GM12878 (cell line): ENCODE results near the gene COL3A1. TPM values are rescaled to one million over a fixed set of nuclear protein-coding genes. Genes with fewer than 3 reads are reported as not detected.

Experiments
- ATAC-seq: fragments of 200-7000 bp; cut with Tn5 transposase; 3 replicates; pipeline ENCODE4 v1.9.1; 2020; ENCODE audit warnings: mild to moderate bottlenecking, moderate library complexity
- BruUV-seq: library from RNA; stranded (reverse); fragments of 400-500 nt; replicated peaks from 2 replicates; lab custom pipeline; 2021; lab: Mats Ljungman, UMichigan
- CTCF ChIA-PET: fragments of 300-600 bp; sonication (Branson Sonifier 250); formaldehyde crosslinking; extraction: SDS; loops from one replicate; lab custom pipeline; 2021; ENCODE audit warnings: inconsistent platforms; lab: Yijun Ruan, JAX
- POLR2A ChIA-PET: fragments of 350-600 bp; formaldehyde crosslinking; extraction: SDS; loops from one replicate; lab custom pipeline; 2021; ENCODE audit warnings: inconsistent platforms; lab: Charles Lee
- RAD21 ChIA-PET: fragments of 300-600 bp; sonication (Branson Sonifier 250); formaldehyde crosslinking; loops from one replicate; lab custom pipeline; 2023; ENCODE audit warnings: antibody characterized with exemption; ENCODE audit not compliant: unreplicated experiment; lab: Charles Lee
- SMC1A ChIA-PET: fragments of 300-600 bp; sonication (Branson Sonifier 250); formaldehyde crosslinking; loops from one replicate; lab custom pipeline; 2023; ENCODE audit not compliant: unreplicated experiment, uncharacterized antibody; lab: Charles Lee
- DNase-seq: peaks from one replicate; pipeline ENCODE4 v3.0.0-alpha.2; 2011; ENCODE audit warnings: low read depth, low spot score
- FAIRE-seq: peaks from 3 replicates; lab custom pipeline; 2011; peaks lifted over from hg19 to GRCh38; lab: Jason Lieb, UNC
- H2AFZ ChIP-seq: 2 replicates; pipeline ENCODE4 v1.6.0; 2011; ENCODE audit warnings: low read depth, low read length, control low read depth; ENCODE audit not compliant: control insufficient read depth
- H3K27ac ChIP-seq: 2 replicates; pipeline ENCODE4 v1.5.1; 2011; ENCODE audit warnings: control low read depth; ENCODE audit not compliant: control insufficient read depth, insufficient read depth
- H3K27me3 ChIP-seq, 2 experiments: replicated peaks in 1 of 2; 2 replicates each; pipeline versions ENCODE4 v1.6.0 to v1.6.1; 2011; ENCODE audit warnings: low read length in 1 of 2; ENCODE audit not compliant: control insufficient read depth in 2 of 2, insufficient read depth in 2 of 2
- H3K36me3 ChIP-seq, 2 experiments: 2 replicates each; pipeline ENCODE4 v1.5.1; 2011; ENCODE audit warnings: low read length in 1 of 2; ENCODE audit not compliant: control insufficient read depth in 2 of 2, insufficient read depth in 2 of 2
- H3K4me1 ChIP-seq: 2 replicates; pipeline ENCODE4 v1.6.1; 2011; ENCODE audit warnings: mild to moderate bottlenecking, low read length, moderate library complexity, mixed read lengths; ENCODE audit not compliant: control insufficient read depth, insufficient read depth
- H3K4me2 ChIP-seq: 2 replicates; pipeline ENCODE4 v1.6.0; 2011; ENCODE audit warnings: control low read depth; ENCODE audit not compliant: control insufficient read depth, insufficient read depth
- H3K4me3 ChIP-seq: fragments of 200-600 bp; sonication (generic); 2 replicates; pipeline ENCODE4 v1.5.1; 2016
- H3K79me2 ChIP-seq: 2 replicates; pipeline ENCODE4 v1.6.0; 2011; ENCODE audit warnings: low read length; ENCODE audit not compliant: control insufficient read depth, insufficient read depth
- H3K9ac ChIP-seq: 2 replicates; pipeline ENCODE4 v1.8.0; 2011; ENCODE audit warnings: low read length, control low read depth, mixed read lengths; ENCODE audit not compliant: control insufficient read depth, insufficient read depth
- H3K9me3 ChIP-seq: replicated peaks from 3 replicates; pipeline ENCODE4 v1.5.1; 2011; ENCODE audit warnings: mild to moderate bottlenecking, low read length; ENCODE audit not compliant: control insufficient read depth, insufficient read depth
- H4K20me1 ChIP-seq: 2 replicates; pipeline ENCODE4 v1.6.0; 2011; ENCODE audit not compliant: control insufficient read depth, insufficient read depth
- BRCA1 ChIP-seq: IDR thresholded peaks from 2 replicates; pipeline ENCODE4 v1.6.1; 2011; ENCODE audit warnings: low read depth, low read length, improper control_type of control experiment
- CREB1 ChIP-seq: IDR thresholded peaks from 2 replicates; pipeline ENCODE4 v1.6.1; 2012; ENCODE audit warnings: low read depth, mild to moderate bottlenecking, inconsistent platforms
- MXI1 ChIP-seq: fragments of 150-350 bp; IDR thresholded peaks from 2 replicates; pipeline ENCODE4 v1.6.1; 2011; ENCODE audit warnings: low read depth, mild to moderate bottlenecking, inconsistent platforms, low read length, improper control_type of control experiment
- MYB ChIP-seq: fragments of 150-350 bp; IDR thresholded peaks from 2 replicates; pipeline ENCODE4 v1.6.1; 2014; ENCODE audit warnings: mild to moderate bottlenecking, low read depth, low read length, borderline replicate concordance
- NR2F1 ChIP-seq: fragments of 450-650 bp; conservative IDR thresholded peaks from 2 replicates; pipeline ENCODE4 v1.6.1; 2017; ENCODE audit warnings: mild to moderate bottlenecking
- PKNOX1 ChIP-seq: fragments of 450-650 bp; IDR thresholded peaks from 2 replicates; pipeline ENCODE4 v1.6.1; 2016; ENCODE audit warnings: mild to moderate bottlenecking
- POU2F2 ChIP-seq: IDR thresholded peaks from 3 replicates; pipeline ENCODE4 v1.6.1; 2011; ENCODE audit warnings: low read depth, mild to moderate bottlenecking, low read length, borderline replicate concordance
- RBBP5 ChIP-seq: fragments of 200-600 bp; sonication (generic); conservative IDR thresholded peaks from 2 replicates; pipeline ENCODE4 v1.6.1; 2016
- SPI1 ChIP-seq: IDR thresholded peaks from 2 replicates; pipeline ENCODE4 v1.6.1; 2011; ENCODE audit warnings: low read depth, mild to moderate bottlenecking, low read length, moderate library complexity, borderline replicate concordance; ENCODE audit not compliant: insufficient read depth
- STAT3 ChIP-seq: IDR thresholded peaks from 2 replicates; pipeline ENCODE4 v1.6.1; 2011; ENCODE audit warnings: low read depth, low read length, improper control_type of control experiment
- TBL1XR1 ChIP-seq: IDR thresholded peaks from 2 replicates; pipeline ENCODE4 v1.6.1; 2012; ENCODE audit warnings: low read depth, low read length, improper control_type of control experiment
- YBX1 ChIP-seq: fragments of 450-650 bp; IDR thresholded peaks from 2 replicates; pipeline ENCODE4 v1.6.1; 2016; ENCODE audit warnings: antibody characterized with exemption
- WGBS: methylation state at CpG from one replicate; pipeline ENCODE4 v1.1.6; 2016; ENCODE audit warnings: low lambda C conversion rate; ENCODE audit not compliant: insufficient replicate concordance, insufficient coverage; ENCODE audit errors: missing lambda C conversion rate; 5-methylcytosine and 5-hydroxymethylcytosine counted together
- in situ Hi-C: fragments of 300-500 bp; cut with MboI; formaldehyde crosslinking; loops from 9 replicates; pipeline ENCODE4 v1.14.3; 2018; ENCODE audit warnings: mixed read lengths
- intact Hi-C: fragments of 100-400 bp; cut with micrococcal nuclease; formaldehyde crosslinking; loops from one replicate; pipeline ENCODE4 v1.14.2; 2022; ENCODE audit not compliant: unreplicated experiment
- polyA plus RNA-seq, 11 experiments: library from polyadenylated mRNA; depleted of rRNA in 4 of 11; unstranded in 6 of 11; stranded (reverse) in 5 of 11; fragments of >200 nt; fragmentation: Nextera tagmentation in 4 of 11; fragmentation: Illumina TruSeq in 1 of 11; extraction: Ambion mirVana in 4 of 11; extraction: Trizol in 1 of 11; gene quantifications; 1 replicate in 1 of 11; 2 replicates in 10 of 11; pipeline versions ENCODE4 v1.2.1 to v1.2.3, GENCODE V29; 2011 to 2016; ENCODE audit warnings: inconsistent platforms in 2 of 11, missing spikeins in 2 of 11, low read depth in 1 of 11
- total RNA-seq, 4 experiments: library from RNA; depleted of rRNA in 3 of 4; stranded (reverse); fragments of >200 nt in 3 of 4; fragmentation: Illumina TruSeq in 1 of 4; extraction: Trizol in 1 of 4; gene quantifications; 2 replicates each; pipeline versions ENCODE4 v1.2.1 to v1.2.3, GENCODE V29; 2013 to 2021
- TF ChIP-seq, protein P1 (sequence below): IDR thresholded peaks from 2 replicates; pipeline ENCODE4 v1.6.1; 2011; ENCODE audit warnings: borderline replicate concordance, low read depth, mild to moderate bottlenecking, moderate library complexity, mixed read lengths, low read length; ENCODE audit not compliant: insufficient read depth; ENCODE audit errors: extremely low read length

The COL3A1 gene
- total and polyA plus RNA-seq, 10 of the 15 experiments (the other 5 are each of a cell fraction or from before 2014, with no cell fraction given): 0.04 to 0.67 (median 0.10) TPM; not detected in 2

- RAD21 ChIA-PET: interaction anchor here (0.7 kb wide), 1 partner anchor 18 kb away, joined by 3 read pairs; no protein-coding TSS in a partner anchor
- BruUV-seq: no TSS peak
- in situ Hi-C loops: no loop called here
- Histone ChIP-seq H3K9ac (no peak overlapping the region), H3K79me2 (no peaks in the 10 kb centered on the region), H3K36me3 (no peaks in the 10 kb centered on the region), H3K27me3 (no peaks in the 10 kb centered on the region), H4K20me1 (no peaks in the 10 kb centered on the region), H2AFZ (no peak overlapping the region), H3K4me2 (no peak overlapping the region), H3K9me3 (no peaks in the 10 kb centered on the region), H3K4me1 (no peaks in the 10 kb centered on the region), H3K27ac (no peak overlapping the region), H3K4me3 (no peak overlapping the region)
- intact Hi-C loops: no loop called here
- SMC1A ChIA-PET: no interaction called here
- WGBS: 52% methylated on average over 4 of the region's 4 CpGs
- CTCF ChIA-PET: no interaction called here
- FAIRE-seq (no peak), DNase-seq (no peak), ATAC-seq (no peak)
- TF ChIP-seq TBL1XR1 (no peak), MYB (no peak), RBBP5 (no peak), POU2F2 (no peak), CREB1 (no peak)
- POLR2A ChIA-PET: no interaction called here
Observed at GRCh38 chr2:189047171-189047888, 73.2 kb downstream of the COL3A1 start.

DNA sequence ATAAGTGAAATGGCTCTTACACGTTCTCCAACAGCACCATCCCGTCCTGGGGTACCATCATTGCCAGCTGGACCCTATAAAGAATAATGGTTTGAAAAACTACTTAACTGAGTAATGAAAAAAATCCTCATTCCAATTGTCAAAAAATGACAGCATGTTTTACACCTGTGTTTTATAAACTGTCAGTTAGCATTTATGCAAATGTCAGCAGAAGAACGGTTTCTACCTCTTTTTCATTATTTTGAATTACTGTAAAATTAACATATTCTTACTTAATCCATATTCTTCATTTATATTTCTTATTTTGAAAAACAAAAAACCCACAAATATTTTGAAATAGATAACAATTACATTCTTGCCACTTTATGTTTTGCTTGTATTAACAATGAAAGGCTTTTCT, 74.0 kb downstream of the COL3A1 start:
- in situ Hi-C loops: no loop called here
- no peaks in the 10 kb centered on the region for H3K9me3 ChIP-seq
- no TSS peak for BruUV-seq
- H3K9ac ChIP-seq: no peak overlapping the region
- 11% methylated on average over 3 of the region's 3 CpGs for WGBS
- H3K36me3 ChIP-seq: no peaks in the 10 kb centered on the region
- no peaks in the 10 kb centered on the region for H4K20me1 ChIP-seq
- no peaks in the 10 kb centered on the region for H3K27me3 ChIP-seq
- no peak overlapping the region for H3K27ac ChIP-seq
- ChIA-PET POLR2A (no interaction called here), CTCF (no interaction called here), RAD21 (no interaction called here), SMC1A (no interaction called here)
- no peaks in the 10 kb centered on the region for H3K4me1 ChIP-seq
- no peak overlapping the region for H3K4me3 ChIP-seq
- FAIRE-seq: no peak
- no peaks in the 10 kb centered on the region for H3K79me2 ChIP-seq
- ATAC-seq: no peak
- no peak for DNase-seq
- intact Hi-C loops: no loop called here
- H2AFZ ChIP-seq: no peak overlapping the region
- no peak overlapping the region for H3K4me2 ChIP-seq
- TF ChIP-seq, protein P1, sequence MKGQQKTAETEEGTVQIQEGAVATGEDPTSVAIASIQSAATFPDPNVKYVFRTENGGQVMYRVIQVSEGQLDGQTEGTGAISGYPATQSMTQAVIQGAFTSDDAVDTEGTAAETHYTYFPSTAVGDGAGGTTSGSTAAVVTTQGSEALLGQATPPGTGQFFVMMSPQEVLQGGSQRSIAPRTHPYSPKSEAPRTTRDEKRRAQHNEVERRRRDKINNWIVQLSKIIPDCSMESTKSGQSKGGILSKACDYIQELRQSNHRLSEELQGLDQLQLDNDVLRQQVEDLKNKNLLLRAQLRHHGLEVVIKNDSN: no peak
- TF ChIP-seq STAT3 (no peak), MXI1 (no peak), SPI1 (no peak), BRCA1 (no peak), NR2F1 (no peak), YBX1 (no peak), PKNOX1 (no peak)
